Left lung (tissue), 10 donors: ENCODE measurements around the gene BTBD18. TPM values are rescaled to one million over a fixed set of nuclear protein-coding genes. Genes with fewer than 3 reads are reported as not detected.

Experiments used
- ATAC-seq: fragments of 200-7000 bp; cut with Tn5 transposase; one replicate; pipeline ENCODE4 v1.9.1; 2020; ENCODE audit warnings: moderate library complexity
- DNase-seq, 4 donors: peaks; one replicate each; pipeline ENCODE4 v3.0.0-alpha.2; 2013 to 2020
- H3K27ac ChIP-seq, 2 donors: fragments of 200-600 bp; sonication (generic) in 1 of 2; one replicate each; pipeline versions ENCODE4 v1.5.0 to v1.8.0; 2020 to 2021
- H3K27me3 ChIP-seq, 2 donors: fragments of 200-600 bp; sonication (generic) in 1 of 2; one replicate each; pipeline versions ENCODE4 v1.5.0 to v1.8.0; 2020 to 2021
- H3K36me3 ChIP-seq, 2 donors: fragments of 200-600 bp; sonication (generic) in 1 of 2; one replicate each; pipeline versions ENCODE4 v1.5.0 to v1.8.0; 2020 to 2021
- H3K4me1 ChIP-seq, 2 donors: fragments of 200-600 bp; one replicate each; pipeline ENCODE4 v1.8.0; 2021
- H3K4me3 ChIP-seq, 2 donors: fragments of 200-600 bp; sonication (generic) in 1 of 2; one replicate each; pipeline versions ENCODE4 v1.5.0 to v1.8.0; 2020 to 2021; ENCODE audit warnings: mild to moderate bottlenecking in 1 of 2
- H3K9me3 ChIP-seq, 2 donors: fragments of 200-600 bp; sonication (generic) in 1 of 2; one replicate each; pipeline versions ENCODE4 v1.5.0 to v1.8.0; 2020 to 2021
- intact Hi-C, 2 donors: fragments of 100-400 bp; cut with DNase I; formaldehyde crosslinking; loops; one replicate each; pipeline versions ENCODE4 v1.11.2 to v1.14.2; 2022
- polyA plus RNA-seq, 6 donors: library from polyadenylated mRNA; unstranded; fragments of 120-200 nt; gene quantifications; one replicate each; pipeline ENCODE4 v1.2.1, GENCODE V29; 2013; ENCODE audit not compliant: insufficient read length in 6 of 6
- total RNA-seq, 2 donors: library from RNA; stranded (reverse); fragmentation: NEBNext Ultra II Directional; extraction: Animal tissue kit (Norgen Biotek cat#: 25700); gene quantifications; one replicate each; pipeline ENCODE4 v1.2.1, GENCODE V29; 2021
- TF ChIP-seq, protein P1 (sequence below), 2 donors: fragments of 200-600 bp; sonication (generic) in 1 of 2; IDR thresholded peaks; one replicate each; pipeline versions ENCODE4 v1.5.0 to v1.8.0; 2021; ENCODE audit warnings: antibody characterized with exemption in 2 of 2
- donor health status: DM: no; HTN: yes; CAD: no.
- donor health status: DM: no; HTN: no; CAD: no.

The BTBD18 gene
- total and polyA plus RNA-seq, 8 donors: 0.21 to 0.56 (median 0.31) TPM; not detected in 2

DNA sequence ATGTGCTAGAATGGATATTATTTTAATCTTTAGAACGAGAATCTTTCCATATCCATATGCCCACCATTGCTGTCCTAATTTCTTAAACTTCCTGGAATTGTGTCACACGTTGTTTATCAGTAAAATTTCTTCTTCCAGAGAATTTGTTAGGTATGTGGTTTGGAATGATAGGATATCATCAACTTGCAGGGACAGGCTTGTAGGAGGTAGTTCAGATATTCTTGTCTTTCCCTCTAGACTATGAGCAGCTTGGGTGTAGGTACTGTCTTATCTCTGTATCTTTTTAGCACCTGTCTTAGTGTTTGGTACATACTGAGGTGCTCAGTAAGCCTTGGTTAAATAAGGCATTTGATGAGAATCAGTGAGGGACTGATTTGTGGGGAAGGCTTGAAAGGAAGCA, 13.4 kb upstream of the BTBD18 start:
- Histone ChIP-seq H3K36me3 (no peaks in the 10 kb centered on the region), H3K9me3 (no peaks in the 10 kb centered on the region), H3K4me3 (peak overlapping the region; percentile 1 to 65), H3K27ac (peak overlapping the region; percentile 1 to 91), H3K4me1 (peaks cover 20 to 67% of the 10 kb centered on the region in 2 donors), H3K27me3 (no peaks in the 10 kb centered on the region)
- DNase-seq: no peak
- ATAC-seq: no peak
- intact Hi-C loops: no loop called here
- TF ChIP-seq, protein P1, sequence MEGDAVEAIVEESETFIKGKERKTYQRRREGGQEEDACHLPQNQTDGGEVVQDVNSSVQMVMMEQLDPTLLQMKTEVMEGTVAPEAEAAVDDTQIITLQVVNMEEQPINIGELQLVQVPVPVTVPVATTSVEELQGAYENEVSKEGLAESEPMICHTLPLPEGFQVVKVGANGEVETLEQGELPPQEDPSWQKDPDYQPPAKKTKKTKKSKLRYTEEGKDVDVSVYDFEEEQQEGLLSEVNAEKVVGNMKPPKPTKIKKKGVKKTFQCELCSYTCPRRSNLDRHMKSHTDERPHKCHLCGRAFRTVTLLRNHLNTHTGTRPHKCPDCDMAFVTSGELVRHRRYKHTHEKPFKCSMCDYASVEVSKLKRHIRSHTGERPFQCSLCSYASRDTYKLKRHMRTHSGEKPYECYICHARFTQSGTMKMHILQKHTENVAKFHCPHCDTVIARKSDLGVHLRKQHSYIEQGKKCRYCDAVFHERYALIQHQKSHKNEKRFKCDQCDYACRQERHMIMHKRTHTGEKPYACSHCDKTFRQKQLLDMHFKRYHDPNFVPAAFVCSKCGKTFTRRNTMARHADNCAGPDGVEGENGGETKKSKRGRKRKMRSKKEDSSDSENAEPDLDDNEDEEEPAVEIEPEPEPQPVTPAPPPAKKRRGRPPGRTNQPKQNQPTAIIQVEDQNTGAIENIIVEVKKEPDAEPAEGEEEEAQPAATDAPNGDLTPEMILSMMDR (IDR thresholded peaks at IDR 0.05): no peak

DNA sequence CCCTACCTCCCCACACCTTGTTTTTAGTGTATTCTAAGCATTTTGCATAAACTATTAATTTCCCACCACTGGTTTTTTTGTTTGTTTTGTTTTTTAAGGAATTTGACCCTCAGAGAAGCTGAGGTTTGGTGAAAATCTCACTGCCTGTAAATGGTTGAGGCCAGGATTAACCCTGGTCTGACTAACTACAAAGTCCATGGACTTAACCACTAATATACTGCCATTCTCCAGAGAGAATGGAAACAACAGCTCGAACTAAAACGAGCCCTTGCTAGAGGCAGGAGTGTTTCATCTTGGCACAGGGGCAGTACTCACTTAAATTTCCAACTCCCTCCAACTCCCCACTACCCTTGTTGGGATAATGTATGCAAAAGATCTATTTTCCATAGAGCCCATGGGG, 12.9 kb upstream of the BTBD18 start:
- Histone ChIP-seq H3K27ac (peak overlapping the region; percentile 1 to 91), H3K9me3 (no peaks in the 10 kb centered on the region), H3K4me3 (peak overlapping the region; percentile 52 to 65), H3K4me1 (peaks cover 20 to 63% of the 10 kb centered on the region in 2 donors), H3K36me3 (no peaks in the 10 kb centered on the region), H3K27me3 (no peaks in the 10 kb centered on the region)
- TF ChIP-seq, protein P1 (IDR thresholded peaks at IDR 0.05): no peak
- intact Hi-C loops: no loop called here
- DNase-seq: no peak
- ATAC-seq: no peak

DNA sequence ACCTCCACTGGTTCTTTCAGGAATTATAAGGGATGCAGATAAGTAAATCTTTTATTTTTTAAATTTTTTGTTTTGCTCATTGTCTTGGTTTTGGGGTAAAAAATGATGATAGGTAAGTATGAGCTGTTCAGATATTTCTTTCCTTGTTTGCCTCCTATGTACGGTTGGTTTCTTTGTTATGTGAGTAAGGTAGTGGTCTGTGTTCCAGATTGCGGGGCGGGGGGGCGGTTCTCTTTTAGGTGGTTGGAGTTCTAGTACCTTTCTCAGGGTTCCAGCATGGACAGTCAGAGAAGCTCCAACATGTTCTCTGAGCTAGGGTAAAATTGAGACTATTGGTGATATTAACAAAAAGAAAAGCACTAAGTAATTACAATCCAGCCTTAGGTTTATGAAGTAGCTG, 12.4 kb upstream of the BTBD18 start:
- no peaks in the 10 kb centered on the region for H3K36me3 ChIP-seq
- peaks cover 20 to 57% of the 10 kb centered on the region in 2 donors for H3K4me1 ChIP-seq
- H3K27me3 ChIP-seq: no peaks in the 10 kb centered on the region
- TF ChIP-seq, protein P1 (IDR thresholded peaks at IDR 0.05): no peak
- ATAC-seq (no peak), DNase-seq (no peak)
- peak overlapping the region; percentile 52 to 65 for H3K4me3 ChIP-seq
- H3K27ac ChIP-seq: peak overlapping the region; percentile 88 to 91
- intact Hi-C loops: no loop called here
- H3K9me3 ChIP-seq: no peaks in the 10 kb centered on the region

DNA sequence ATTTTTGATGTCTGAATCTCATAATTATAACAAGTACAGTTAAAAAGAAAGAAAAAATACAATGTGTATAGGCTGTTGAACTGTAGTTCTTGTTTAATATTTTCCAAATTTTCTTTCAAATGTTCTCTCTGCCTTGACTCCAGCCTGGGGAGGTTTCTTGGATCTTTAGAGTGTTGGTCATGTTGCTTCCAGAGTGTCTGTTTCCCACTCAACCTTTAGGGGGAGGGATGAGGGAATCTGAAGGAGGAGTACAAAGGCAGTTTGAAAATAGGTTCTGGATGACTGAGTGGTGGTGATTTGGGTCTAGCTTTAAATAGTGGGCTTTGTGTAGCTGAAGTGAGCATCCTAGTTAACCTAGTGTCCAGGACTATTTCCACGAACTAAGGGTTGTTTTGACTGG, 11.9 kb upstream of the BTBD18 start:
- TF ChIP-seq, protein P1 (IDR thresholded peaks at IDR 0.05): peak in 1 of 2 donors; percentile 22
- H3K36me3 ChIP-seq: no peaks in the 10 kb centered on the region
- DNase-seq (peak in 1 of 4 donors; percentile 71), ATAC-seq (peak; percentile 62)
- intact Hi-C loops: no loop called here
- peaks cover 18 to 53% of the 10 kb centered on the region in 2 donors for H3K4me1 ChIP-seq
- no peaks in the 10 kb centered on the region for H3K27me3 ChIP-seq
- peak overlapping the region; percentile 88 to 91 for H3K27ac ChIP-seq
- H3K9me3 ChIP-seq: no peaks in the 10 kb centered on the region
- peak overlapping the region; percentile 52 to 65 for H3K4me3 ChIP-seq

DNA sequence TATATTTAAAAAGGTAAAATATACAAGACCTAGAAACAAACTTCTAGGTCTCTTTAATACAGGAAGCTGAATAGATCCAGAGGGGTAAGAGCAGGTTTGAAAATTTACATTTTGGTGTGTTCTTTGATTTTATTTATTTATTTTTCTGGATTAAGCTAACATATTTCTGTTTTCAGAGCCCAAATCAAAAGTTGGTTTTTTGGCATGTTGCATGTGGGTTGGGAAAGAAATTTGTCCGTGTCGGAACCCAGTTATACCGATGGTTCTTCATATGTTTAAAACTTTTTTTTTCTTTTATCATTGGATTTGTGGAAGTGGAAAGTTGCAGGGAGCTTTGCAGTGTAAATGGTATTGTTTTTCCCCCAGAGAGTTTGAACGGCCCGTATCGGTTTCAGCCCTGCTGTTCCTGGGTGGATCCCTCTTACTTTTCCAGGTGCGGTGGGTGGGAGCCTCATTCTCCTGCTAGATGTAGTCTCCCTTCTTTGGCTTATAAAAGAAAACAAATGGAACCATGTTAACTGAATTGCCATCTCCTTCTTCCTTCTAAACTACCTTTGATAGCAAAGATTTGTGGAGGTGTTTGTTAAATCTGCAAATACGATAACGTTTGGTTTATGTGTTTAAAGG, 10.7 kb upstream of the BTBD18 start:
- Histone ChIP-seq H3K36me3 (no peaks in the 10 kb centered on the region), H3K9me3 (no peaks in the 10 kb centered on the region), H3K4me1 (peaks cover 17 to 43% of the 10 kb centered on the region in 2 donors), H3K27ac (peak overlapping the region; percentile 88 to 91), H3K27me3 (no peaks in the 10 kb centered on the region), H3K4me3 (peak overlapping the region; percentile 52 to 65)
- TF ChIP-seq, protein P1 (IDR thresholded peaks at IDR 0.05): no peak
- ATAC-seq (peak; percentile 61), DNase-seq (peak in 1 of 4 donors; percentile 34)
- intact Hi-C loops: no loop called here
